ENCODE measurements around the gene ANKRD10. TPM values are rescaled to one million over a fixed set of nuclear protein-coding genes. Genes with fewer than 3 reads are reported as not detected.

The ANKRD10 gene
- total RNA-seq, 4 donors from 2014 or later = 145 to 381 (median 164) TPM

GRCh38 chr13:110876609-110877008 is 38.3 kb downstream of the ANKRD10 start:
- DNase-seq (no peak), ATAC-seq (no peak)
- intact Hi-C loops (cut with DNase I; ENCODE audit: low total_unique reads) = no loop called here
- Histone ChIP-seq H3K9me3 (no peaks in the 10 kb centered on the region), H3K4me3 (no peak overlapping the region), H3K36me3 (peaks cover 0 to 23% of the 10 kb centered on the region in 2 donors), H3K4me1 (peaks cover 19 to 29% of the 10 kb centered on the region in 2 donors), H3K27ac (no peak overlapping the region), H3K27me3 (no peaks in the 10 kb centered on the region)
- in situ Hi-C loops (cut with MboI; ENCODE audit: low sequenced_read_pairs in 4 of 4) = no loop called here
- TF ChIP-seq POLR2A (IDR thresholded peaks at IDR 0.05) (no peak), CTCF (IDR thresholded peaks at IDR 0.05 in 4 of 5, conservative IDR thresholded peaks at IDR 0.05 in 1 of 5) (no peak)

DNA sequence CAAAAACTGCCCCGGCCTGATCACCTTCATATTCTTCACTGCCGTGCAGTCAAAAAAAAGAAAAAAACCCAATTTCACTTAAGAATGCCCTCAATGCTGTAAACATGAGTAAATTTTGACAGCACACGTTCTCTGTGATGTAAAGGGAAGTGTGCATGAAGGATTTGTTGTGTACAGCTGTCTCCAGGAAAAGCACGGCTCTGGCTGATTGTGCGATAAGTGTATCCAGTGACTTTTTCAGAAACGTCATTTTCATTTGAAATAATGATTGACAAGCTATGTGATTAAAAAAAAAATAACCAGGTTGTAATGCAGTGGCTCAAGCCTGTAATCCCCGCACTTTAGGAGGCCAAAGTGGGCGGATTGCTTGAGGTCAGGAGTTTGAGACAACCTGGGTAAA is 39.6 kb downstream of the ANKRD10 start:
- H3K4me3 ChIP-seq = peak overlapping the region; percentile 43 to 56 (median 48)
- peaks cover 0 to 11% of the 10 kb centered on the region in 2 donors for H3K36me3 ChIP-seq
- intact Hi-C loops (cut with DNase I; ENCODE audit: low total_unique reads) (no loop called here), in situ Hi-C loops (cut with MboI; ENCODE audit: low sequenced_read_pairs in 4 of 4) (no loop called here)
- DNase-seq = no peak
- no peaks in the 10 kb centered on the region for H3K27me3 ChIP-seq
- H3K9me3 ChIP-seq = no peaks in the 10 kb centered on the region
- ATAC-seq = no peak
- peak overlapping the region in 3 of 4 donors; percentile 65 to 71 (median 67) for H3K27ac ChIP-seq
- TF ChIP-seq POLR2A (IDR thresholded peaks at IDR 0.05) (no peak), CTCF (IDR thresholded peaks at IDR 0.05 in 4 of 5, conservative IDR thresholded peaks at IDR 0.05 in 1 of 5) (no peak)
- H3K4me1 ChIP-seq = peaks cover 26 to 29% of the 10 kb centered on the region in 2 donors

GRCh38 chr13:110874508-110874960 is 40.3 kb downstream of the ANKRD10 start:
- in situ Hi-C loops (cut with MboI; ENCODE audit: low sequenced_read_pairs in 4 of 4) = no loop called here
- H3K36me3 ChIP-seq = peaks cover 0 to 4% of the 10 kb centered on the region in 2 donors
- peaks cover 26 to 28% of the 10 kb centered on the region in 2 donors for H3K4me1 ChIP-seq
- H3K4me3 ChIP-seq = peak overlapping the region; percentile 43 to 56 (median 48)
- intact Hi-C loops (cut with DNase I; ENCODE audit: low total_unique reads) = no loop called here
- peak in 1 of 2 donors; percentile 13 for ATAC-seq
- H3K27me3 ChIP-seq = no peaks in the 10 kb centered on the region
- TF ChIP-seq CTCF (IDR thresholded peaks at IDR 0.05 in 4 of 5, conservative IDR thresholded peaks at IDR 0.05 in 1 of 5) (no peak), POLR2A (IDR thresholded peaks at IDR 0.05) (no peak)
- H3K9me3 ChIP-seq = no peaks in the 10 kb centered on the region
- peak; percentile 67 to 76 for DNase-seq
- peak overlapping the region; percentile 58 to 71 (median 66) for H3K27ac ChIP-seq

- Histone ChIP-seq H3K4me3 (peak overlapping the region; percentile 43 to 56 (median 48)), H3K27me3 (no peaks in the 10 kb centered on the region), H3K27ac (peak overlapping the region; percentile 58 to 99 (median 82)), H3K36me3 (no peaks in the 10 kb centered on the region), H3K9me3 (no peaks in the 10 kb centered on the region), H3K4me1 (peaks cover 28 to 29% of the 10 kb centered on the region in 2 donors)
- in situ Hi-C loops (cut with MboI; ENCODE audit: low sequenced_read_pairs in 4 of 4) (no loop called here), intact Hi-C loops (cut with DNase I; ENCODE audit: low total_unique reads) (no loop called here)
- ATAC-seq (no peak), DNase-seq (no peak)
- TF ChIP-seq POLR2A (IDR thresholded peaks at IDR 0.05) (no peak), CTCF (IDR thresholded peaks at IDR 0.05 in 4 of 5, conservative IDR thresholded peaks at IDR 0.05 in 1 of 5) (no peak)
Measured at GRCh38 chr13:110873639-110874507, 41.0 kb downstream of the ANKRD10 start.
